Activated CD8-positive, alpha-beta memory T cell treated with anti-CD3 and anti-CD28 coated beads, Interleukin-2, amount 50 U/mL, for 48 hours (primary cell): ENCODE measurements around the gene IL17REL.

Source experiments
- DNase-seq: peaks from one replicate; pipeline ENCODE4 v3.0.0-alpha.2; 2020

The IL17REL gene

GRCh38 chr22:50020606-50021005, 8.0 kb upstream of the IL17REL start:
- no peak for DNase-seq

GRCh38 chr22:50019316-50019715, 6.8 kb upstream of the IL17REL start:
- no peak for DNase-seq

GRCh38 chr22:50018608-50019285, 6.2 kb upstream of the IL17REL start:
- DNase-seq: no peak

GRCh38 chr22:50017701-50018224, 5.2 kb upstream of the IL17REL start:
- peak; percentile 53 for DNase-seq

- DNase-seq: peak; percentile 87
Observed at GRCh38 chr22:50016988-50017700, 4.6 kb upstream of the IL17REL start.

- DNase-seq: no peak
Observed at GRCh38 chr22:50016308-50016987, 3.9 kb upstream of the IL17REL start.

GRCh38 chr22:50015451-50016307, 3.1 kb upstream of the IL17REL start:
- DNase-seq: peak; percentile 57

GRCh38 chr22:50014655-50015401, 2.3 kb upstream of the IL17REL start:
- DNase-seq: peak; percentile 59

GRCh38 chr22:50014053-50014501, 1.5 kb upstream of the IL17REL start:
- no peak for DNase-seq

GRCh38 chr22:50011447-50012210, 936 bp downstream of the IL17REL start:
- peak; percentile 56 for DNase-seq

GRCh38 chr22:50010676-50011446, 1.7 kb downstream of the IL17REL start:
- peak; percentile 62 for DNase-seq

GRCh38 chr22:50009765-50010675, 2.5 kb downstream of the IL17REL start:
- peak; percentile 61 for DNase-seq

GRCh38 chr22:50009251-50009650, 3.3 kb downstream of the IL17REL start:
- no peak for DNase-seq

GRCh38 chr22:50008151-50009040, 4.2 kb downstream of the IL17REL start:
- no peak for DNase-seq

GRCh38 chr22:50007057-50007511, 5.5 kb downstream of the IL17REL start:
- no peak for DNase-seq

- no peak for DNase-seq
Observed at GRCh38 chr22:50004918-50005317, 7.6 kb downstream of the IL17REL start.

- DNase-seq: no peak
Observed at GRCh38 chr22:50002791-50003190, 9.8 kb downstream of the IL17REL start.
